Hematopoietic multipotent progenitor cell treated with erythropoietin and hydrocortisone succinate and interleukin-3 and kit ligand, for 17 days (in vitro differentiated cells): ENCODE measurements around the gene USP15.
"Not testable (repeated sequence)": the region's sequence is repeated elsewhere in the genome, so short reads cannot be mapped to it uniquely, and the experiment has no call there.

Source experiments
- DNase-seq: peaks from one replicate; pipeline ENCODE4 v3.0.0-alpha.2; 2015; ENCODE audit warnings: low spot score

USP15 gene

GRCh38 chr12:62323386-62323785, 63.2 kb downstream of the USP15 start:
- DNase-seq, result no peak

- no peak for DNase-seq
Observed at GRCh38 chr12:62328296-62328921, 68.2 kb downstream of the USP15 start.

DNA sequence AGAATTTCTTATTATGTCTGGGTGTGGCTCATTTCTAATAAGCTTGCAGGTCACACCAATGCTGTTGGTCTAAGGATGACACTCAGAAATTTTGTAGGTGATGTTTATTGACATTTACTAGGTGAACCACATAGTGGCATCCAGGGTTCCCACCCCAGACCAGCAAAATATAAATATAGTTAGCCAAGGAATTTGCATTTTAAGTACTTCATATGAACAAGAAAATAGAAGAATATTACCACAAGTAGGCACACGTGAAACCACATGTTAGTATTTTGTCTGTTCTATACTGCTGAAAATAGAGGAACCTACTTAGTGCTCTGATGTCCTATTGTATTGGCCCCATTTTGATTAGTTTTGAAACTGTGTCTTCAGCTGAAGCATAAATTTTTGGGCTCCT, 71.1 kb downstream of the USP15 start:
- DNase-seq, result no peak

DNA sequence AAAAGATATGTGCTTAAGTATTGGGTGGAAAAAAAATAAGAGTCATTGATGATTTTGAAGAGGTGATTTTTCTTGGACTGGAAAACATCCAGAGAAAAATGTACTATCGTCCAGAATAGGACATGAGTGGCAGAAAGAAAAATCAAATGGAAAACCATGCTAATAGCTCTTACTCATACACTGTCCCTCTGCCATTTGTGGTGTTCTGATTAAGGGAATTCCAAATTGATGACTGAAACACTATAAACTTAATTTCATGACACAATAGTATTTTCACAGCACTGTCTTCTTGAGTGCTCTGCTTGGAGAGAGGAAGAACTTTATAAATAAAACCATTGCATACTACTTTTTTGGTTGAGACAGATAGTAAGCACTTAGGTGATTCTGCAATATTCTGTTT, 72.4 kb downstream of the USP15 start:
- DNase-seq, result no peak

GRCh38 chr12:62335057-62335456, 74.9 kb downstream of the USP15 start:
- no peak for DNase-seq

GRCh38 chr12:62335796-62336195, 75.6 kb downstream of the USP15 start:
- DNase-seq, result no peak

- DNase-seq, result not testable (repeated sequence)
Observed at GRCh38 chr12:62337643-62338042, 77.4 kb downstream of the USP15 start.

- not testable (repeated sequence) for DNase-seq
Observed at GRCh38 chr12:62342614-62343303, 82.6 kb downstream of the USP15 start.

DNA sequence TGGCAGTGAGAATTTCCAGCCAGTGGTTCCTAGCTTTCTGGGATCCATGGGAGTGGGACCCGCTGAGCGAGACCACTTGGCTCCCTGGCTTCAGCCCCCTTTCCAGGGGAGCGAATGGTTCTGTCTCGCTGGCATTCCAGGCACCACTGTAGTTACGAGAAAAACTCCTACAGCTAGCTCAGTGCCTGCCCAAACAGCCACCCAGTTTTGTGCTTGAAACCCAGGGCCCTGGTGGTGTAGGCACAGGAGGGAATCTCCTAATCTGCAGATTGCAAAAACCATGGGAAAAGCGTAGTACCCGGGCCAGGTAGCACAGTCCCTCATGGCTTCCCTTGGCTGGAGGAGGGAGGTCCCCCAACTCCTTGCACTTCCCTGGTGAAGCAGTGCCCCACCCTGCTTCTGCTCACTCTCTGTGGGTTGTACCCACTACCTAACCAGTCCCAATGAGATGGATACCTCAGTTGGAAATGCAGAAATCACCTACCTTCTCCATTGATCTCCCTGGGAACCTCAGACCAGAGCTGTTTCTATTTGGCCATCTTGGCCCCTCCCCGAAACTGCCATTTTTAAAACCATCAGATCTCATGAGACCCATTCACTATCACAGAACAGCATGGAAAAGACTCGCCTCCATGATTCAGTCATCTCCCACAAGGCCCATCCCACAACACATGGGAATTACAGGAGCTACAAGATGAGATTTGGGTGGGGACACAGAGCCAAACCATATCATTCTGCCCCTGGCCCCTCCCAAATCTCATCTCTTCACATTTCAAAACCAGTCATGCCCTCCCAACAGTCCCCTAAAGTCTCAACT, 83.3 kb downstream of the USP15 start:
- not testable (repeated sequence) for DNase-seq

DNA sequence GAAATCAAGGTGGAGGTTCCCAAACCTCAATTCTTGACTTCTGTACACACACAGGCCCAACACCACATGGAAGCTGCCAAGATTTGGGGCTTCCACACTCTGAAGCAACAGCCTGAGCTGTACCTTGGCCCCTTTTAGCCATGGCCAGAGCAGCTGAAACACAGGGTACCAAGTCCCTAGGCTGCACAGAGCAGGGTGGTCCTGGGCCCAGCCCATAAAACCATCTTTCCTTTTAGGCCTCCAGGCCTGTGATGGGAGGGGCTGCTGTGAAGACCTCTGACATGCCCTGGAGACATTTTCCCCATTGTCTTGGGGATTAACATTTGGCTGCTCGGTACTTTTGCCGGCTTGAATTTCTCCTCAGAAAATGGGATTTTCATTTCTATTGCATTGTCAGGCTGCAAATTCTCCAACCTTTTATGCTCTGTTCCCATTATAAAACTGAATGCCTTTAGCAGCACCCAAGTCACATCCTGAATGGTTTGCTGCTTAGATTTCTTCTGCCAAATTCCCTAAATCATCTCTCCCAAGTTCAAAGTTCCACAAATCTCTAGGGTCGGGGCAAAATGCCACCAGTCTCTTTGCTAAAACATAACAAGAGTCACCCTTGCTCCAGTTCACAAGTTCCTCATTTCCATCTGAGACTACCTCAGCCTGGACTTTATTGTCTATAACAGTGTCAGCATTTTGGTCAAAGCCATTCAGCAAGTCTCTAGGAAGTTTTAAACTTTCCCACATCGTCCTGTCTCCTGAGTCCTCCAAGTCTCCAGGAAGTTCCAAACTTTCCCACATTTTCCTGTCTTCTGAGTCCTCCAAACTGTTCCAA, 84.7 kb downstream of the USP15 start:
- DNase-seq, result not testable (repeated sequence)

DNA sequence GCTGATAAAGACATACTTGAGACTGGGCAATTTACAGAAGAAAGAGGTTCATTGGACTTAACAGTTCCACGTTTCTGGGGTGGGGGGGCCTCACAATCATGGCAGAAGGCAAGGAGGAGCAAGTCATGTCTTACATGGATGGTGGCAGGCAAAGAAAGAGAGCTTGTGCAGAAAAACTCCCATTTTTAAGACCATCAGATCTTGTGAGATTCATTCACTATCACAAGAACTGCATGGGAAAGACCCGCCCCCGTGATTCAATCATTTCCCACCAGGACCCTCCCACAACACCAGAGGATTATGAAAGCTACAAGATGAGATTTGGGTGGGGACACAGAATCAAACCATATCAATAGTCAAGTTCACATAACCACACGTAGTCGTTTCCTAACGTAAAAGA, 85.5 kb downstream of the USP15 start:
- no peak for DNase-seq

DNA sequence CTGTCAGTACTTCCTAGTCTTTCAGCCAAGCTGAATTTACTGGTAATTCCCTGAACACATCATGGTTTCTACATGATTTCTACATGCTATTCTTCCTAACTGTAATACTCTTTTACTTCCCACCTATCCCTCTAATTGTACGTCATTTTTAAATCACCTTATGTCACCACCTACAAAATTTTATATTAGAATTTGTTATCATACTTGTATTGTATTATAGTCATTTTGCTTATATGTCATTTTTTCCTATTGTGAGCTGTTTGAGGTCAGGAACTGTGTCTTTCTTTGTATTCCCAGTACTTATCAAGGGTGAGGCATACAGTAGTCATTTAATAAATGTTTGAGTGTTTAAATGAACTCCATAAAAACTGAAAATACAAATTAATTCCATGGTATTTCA, 86.6 kb downstream of the USP15 start:
- DNase-seq, result no peak

DNA sequence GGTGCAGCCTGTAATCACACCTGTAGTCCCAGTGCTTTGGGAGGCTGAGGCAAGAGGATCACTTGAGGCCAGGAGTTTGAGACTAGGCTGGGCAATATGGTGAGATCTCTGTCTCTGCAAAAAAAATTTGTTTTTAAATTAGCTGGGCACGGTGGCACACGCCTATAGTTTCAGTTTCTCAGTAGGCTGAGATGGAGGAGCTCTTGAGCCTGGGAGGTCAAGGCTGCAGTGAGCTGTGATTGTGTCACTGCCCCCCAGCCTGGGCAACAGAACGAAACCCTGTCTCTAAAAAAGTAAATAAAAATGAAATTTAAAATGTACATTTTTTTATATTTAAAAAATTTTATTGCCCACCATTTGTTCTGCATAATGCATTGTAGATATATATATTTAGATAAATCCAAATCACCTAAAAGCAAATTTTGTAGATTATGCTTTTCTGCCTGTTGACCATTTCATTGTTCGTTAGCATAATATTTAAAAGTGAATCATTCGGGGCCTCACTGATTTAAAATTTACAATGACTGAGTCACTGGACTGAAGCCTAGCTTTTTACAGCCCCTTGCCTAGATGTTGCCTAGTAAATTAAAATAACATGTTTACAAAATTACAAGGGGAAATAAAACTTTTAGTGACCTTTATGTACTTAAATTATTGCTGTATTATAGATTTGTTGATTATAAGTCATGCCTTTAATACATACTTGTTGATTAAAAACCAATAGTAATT, 87.9 kb downstream of the USP15 start:
- no peak for DNase-seq

DNA sequence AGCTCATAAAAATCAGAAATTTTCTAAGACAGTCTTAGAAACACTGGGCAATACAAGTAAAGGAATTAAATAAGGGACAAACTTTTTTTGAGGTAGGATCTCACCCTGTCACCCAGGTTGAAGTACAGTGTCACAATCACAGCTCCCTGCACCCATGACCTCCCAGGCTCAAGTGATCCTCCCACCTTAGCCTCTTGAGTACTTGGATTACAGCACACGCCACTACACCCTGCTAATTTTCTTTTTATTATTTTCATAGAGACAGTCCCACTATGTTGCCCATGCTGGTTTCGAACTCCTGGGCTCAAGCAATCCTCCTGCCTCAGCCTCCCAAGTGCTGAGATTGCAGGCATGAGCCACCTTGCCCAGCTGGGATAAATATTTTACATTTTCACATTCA, 90.3 kb downstream of the USP15 start:
- DNase-seq, result no peak

DNA sequence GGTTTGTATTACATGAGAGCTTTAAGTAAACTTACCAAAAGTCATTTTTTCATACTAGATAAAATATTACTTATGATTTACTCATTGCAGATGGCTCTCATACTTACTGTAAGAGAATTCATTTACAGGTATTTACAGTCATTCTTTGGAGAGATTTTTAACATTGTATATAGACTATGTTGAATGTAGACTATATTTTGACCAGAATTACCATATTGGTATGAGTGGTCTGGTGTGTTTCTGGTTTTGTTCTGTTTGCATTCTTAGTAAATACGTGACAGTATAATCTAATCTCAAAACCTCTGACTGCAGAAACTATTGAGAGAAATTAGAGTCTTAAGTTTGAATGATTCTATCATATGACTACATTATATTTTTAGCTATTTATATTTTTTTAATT, 91.1 kb downstream of the USP15 start:
- no peak for DNase-seq

- no peak for DNase-seq
Observed at GRCh38 chr12:62361048-62361447, 100.8 kb downstream of the USP15 start.

DNA sequence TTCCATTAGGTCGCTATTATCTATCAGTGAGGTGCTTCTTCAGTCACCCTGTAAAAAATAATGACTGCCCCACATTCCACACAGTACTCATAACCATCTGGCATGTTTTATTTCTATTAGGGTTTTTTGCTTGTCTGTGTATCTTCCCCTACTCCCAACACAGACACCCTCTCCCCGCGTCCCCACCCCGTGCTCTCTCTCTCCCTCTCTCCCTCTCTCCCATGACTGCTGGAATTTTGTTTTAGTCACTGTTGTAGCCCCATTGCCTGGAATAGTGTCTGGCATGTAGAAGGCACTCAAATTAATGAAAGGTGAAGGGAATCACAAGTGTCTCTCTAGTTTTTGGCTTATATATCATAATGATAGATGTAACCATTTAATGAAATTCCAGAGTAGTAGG, 103.3 kb downstream of the USP15 start:
- no peak for DNase-seq

- not testable (repeated sequence) for DNase-seq
Observed at GRCh38 chr12:62364697-62365096, 104.5 kb downstream of the USP15 start.

- DNase-seq, result not testable (repeated sequence)
Observed at GRCh38 chr12:62365846-62366245, 105.6 kb downstream of the USP15 start.

DNA sequence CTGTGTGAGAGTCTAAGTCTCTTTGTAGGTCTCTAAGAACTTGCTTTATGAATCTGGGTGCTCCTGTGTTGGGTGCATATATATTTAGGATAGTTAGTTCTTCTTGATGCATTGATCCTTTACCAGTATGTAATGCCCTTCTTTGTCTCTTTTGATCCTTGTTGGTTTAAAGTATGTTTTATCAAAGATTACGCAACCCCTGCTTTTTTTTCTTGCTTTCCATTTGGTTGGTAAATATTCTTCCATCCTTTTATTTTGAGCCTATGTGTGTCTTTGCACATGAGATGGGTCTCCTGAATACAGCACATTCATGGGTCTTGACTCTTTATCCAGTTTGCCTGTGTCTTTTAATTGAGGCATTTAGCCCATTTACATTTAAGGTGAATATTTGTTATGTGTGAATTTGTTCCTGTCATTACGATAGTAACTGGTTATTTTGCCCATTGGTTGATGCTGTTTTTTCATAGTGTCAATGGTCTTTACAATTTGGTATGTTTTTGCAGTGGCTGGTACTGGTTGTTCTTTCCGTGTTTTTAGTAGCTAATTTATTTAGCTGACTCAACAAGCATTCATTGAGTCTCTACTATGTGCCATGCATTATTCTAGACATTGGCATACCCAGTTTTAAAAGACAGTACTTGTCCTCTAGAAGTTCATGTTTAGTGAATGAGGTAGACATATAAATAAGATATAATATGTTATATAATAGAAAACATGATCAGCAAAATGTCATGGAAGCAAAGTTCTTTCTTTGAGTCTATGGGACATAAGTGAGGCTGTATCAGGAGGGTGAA, 108.4 kb downstream of the USP15 start:
- DNase-seq, result not testable (repeated sequence)

DNA sequence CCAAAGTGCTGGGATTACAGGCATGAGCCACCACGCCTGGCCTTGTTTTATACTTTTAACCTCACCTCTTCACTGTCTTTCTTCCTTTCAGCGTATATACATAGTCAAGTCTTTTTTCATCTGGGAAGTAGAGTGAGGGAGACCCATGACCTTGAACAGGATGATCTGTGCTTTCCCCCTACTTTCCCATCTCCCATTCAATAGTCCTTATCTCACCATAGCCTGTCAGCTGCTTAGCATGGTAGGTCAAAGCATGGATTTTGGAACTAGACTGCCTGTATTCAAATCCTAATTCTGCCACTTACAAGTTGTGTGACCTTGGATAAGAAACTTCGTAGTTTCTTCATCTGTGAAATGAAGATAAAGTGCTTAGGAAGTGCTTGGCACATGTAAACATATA, 110.0 kb downstream of the USP15 start:
- DNase-seq, result peak; percentile 30
